ENCODE results near the gene KLK6.

DNA sequence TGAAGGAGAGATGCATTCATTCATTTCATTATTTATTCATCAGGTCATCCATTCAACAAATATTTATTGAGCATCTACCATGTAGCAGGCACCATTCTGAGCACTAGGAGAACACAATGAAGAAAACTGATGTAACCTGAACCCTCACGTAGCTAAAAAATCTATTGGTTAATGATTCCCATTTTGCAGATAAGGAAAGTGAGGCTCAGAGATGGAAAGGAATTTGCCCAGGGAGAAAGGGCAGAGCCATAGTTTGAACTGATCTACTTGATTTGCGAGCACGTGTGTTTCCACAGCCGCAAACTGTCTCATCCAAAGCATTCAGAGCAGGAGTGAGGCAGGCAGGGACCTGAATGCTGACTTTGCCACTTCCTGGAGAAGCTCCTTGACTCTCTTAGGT lies 29.3 kb upstream of the KLK6 start:
- TF ChIP-seq, protein P1, sequence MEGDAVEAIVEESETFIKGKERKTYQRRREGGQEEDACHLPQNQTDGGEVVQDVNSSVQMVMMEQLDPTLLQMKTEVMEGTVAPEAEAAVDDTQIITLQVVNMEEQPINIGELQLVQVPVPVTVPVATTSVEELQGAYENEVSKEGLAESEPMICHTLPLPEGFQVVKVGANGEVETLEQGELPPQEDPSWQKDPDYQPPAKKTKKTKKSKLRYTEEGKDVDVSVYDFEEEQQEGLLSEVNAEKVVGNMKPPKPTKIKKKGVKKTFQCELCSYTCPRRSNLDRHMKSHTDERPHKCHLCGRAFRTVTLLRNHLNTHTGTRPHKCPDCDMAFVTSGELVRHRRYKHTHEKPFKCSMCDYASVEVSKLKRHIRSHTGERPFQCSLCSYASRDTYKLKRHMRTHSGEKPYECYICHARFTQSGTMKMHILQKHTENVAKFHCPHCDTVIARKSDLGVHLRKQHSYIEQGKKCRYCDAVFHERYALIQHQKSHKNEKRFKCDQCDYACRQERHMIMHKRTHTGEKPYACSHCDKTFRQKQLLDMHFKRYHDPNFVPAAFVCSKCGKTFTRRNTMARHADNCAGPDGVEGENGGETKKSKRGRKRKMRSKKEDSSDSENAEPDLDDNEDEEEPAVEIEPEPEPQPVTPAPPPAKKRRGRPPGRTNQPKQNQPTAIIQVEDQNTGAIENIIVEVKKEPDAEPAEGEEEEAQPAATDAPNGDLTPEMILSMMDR (IDR thresholded peaks at IDR 0.05; ENCODE audit: insufficient read depth, low read length, poor library complexity, severe bottlenecking), result no peak
- TF ChIP-seq EZH2phosphoT487 (conservative IDR thresholded peaks at IDR 0.05; ENCODE audit: low read length), result no peak
